A673 (cell line): Measurements from ENCODE around the gene NCKAP5. TPM values are rescaled to one million over a fixed set of nuclear protein-coding genes. Genes with fewer than 3 reads are reported as not detected.

Experiments used
- BruUV-seq: library from RNA; stranded (reverse); fragments of 400-500 nt; replicated peaks from 2 replicates; lab custom pipeline; 2021; lab: Mats Ljungman, UMichigan
- CTCF ChIA-PET: fragments of 300-600 bp; sonication (Branson Sonifier 250); formaldehyde crosslinking; loops from one replicate; lab custom pipeline; 2022; ENCODE audit warnings: antibody characterized with exemption; lab: Charles Lee
- POLR2A ChIA-PET: fragments of 300-600 bp; sonication (Branson Sonifier 250); formaldehyde crosslinking; loops from one replicate; lab custom pipeline; 2022; ENCODE audit warnings: antibody characterized with exemption; ENCODE audit not compliant: low non-redundant PET; lab: Charles Lee
- DNase-seq: peaks from one replicate; pipeline ENCODE4 v3.0.0-alpha.2; 2015; ENCODE audit warnings: low spot score
- H3K27ac ChIP-seq: fragments of 200-600 bp; sonication (generic); 2 replicates; pipeline ENCODE4 v1.5.1; 2016; ENCODE audit warnings: mixed run types, low read depth, mild to moderate bottlenecking, mixed read lengths, antibody characterized with exemption, low read length; ENCODE audit not compliant: poor library complexity, severe bottlenecking
- H3K27me3 ChIP-seq: fragments of 200-600 bp; sonication (generic); replicated peaks from 2 replicates; pipeline ENCODE4 v1.6.1; 2017; ENCODE audit warnings: mixed run types, low read depth, mild to moderate bottlenecking, mixed read lengths, antibody characterized with exemption, low read length; ENCODE audit not compliant: insufficient read depth, poor library complexity
- H3K36me3 ChIP-seq: fragments of 200-600 bp; sonication (generic); 2 replicates; pipeline ENCODE4 v1.6.1; 2016; ENCODE audit warnings: mixed run types, mild to moderate bottlenecking, mixed read lengths, antibody characterized with exemption, low read length; ENCODE audit not compliant: insufficient read depth, poor library complexity, severe bottlenecking
- H3K4me1 ChIP-seq: fragments of 200-600 bp; sonication (generic); 2 replicates; pipeline ENCODE4 v1.6.1; 2017; ENCODE audit warnings: mixed run types, mild to moderate bottlenecking, mixed read lengths, antibody characterized with exemption, low read length; ENCODE audit not compliant: insufficient read depth, poor library complexity, severe bottlenecking
- H3K4me3 ChIP-seq: fragments of 200-600 bp; sonication (generic); 2 replicates; pipeline ENCODE4 v1.5.1; 2016; ENCODE audit warnings: low read depth, mixed run types, mild to moderate bottlenecking, mixed read lengths, low read length; ENCODE audit not compliant: poor library complexity, severe bottlenecking
- H3K9me3 ChIP-seq: fragments of 200-600 bp; sonication (generic); 2 replicates; pipeline ENCODE4 v1.6.1; 2016; ENCODE audit warnings: mixed run types, low read depth, mild to moderate bottlenecking, mixed read lengths, antibody characterized with exemption, low read length; ENCODE audit not compliant: poor library complexity, severe bottlenecking
- EZH2 ChIP-seq: fragments of 200-600 bp; sonication (generic); IDR thresholded peaks from 2 replicates; pipeline ENCODE4 v1.6.1; 2017; ENCODE audit warnings: borderline replicate concordance, low read depth, mild to moderate bottlenecking, mixed read lengths, antibody characterized with exemption, low read length; ENCODE audit not compliant: poor library complexity, severe bottlenecking
- intact Hi-C: fragments of 100-400 bp; cut with micrococcal nuclease; formaldehyde crosslinking; loops from one replicate; pipeline ENCODE4 v1.10.0; 2022; ENCODE audit not compliant: unreplicated experiment
- total RNA-seq: library from RNA; stranded (reverse); gene quantifications from 2 replicates; pipeline ENCODE4 v1.2.3, GENCODE V29; 2021
- TF ChIP-seq, protein P1 (sequence below): fragments of 300-800, 200-600 bp; sonication (generic); conservative IDR thresholded peaks from 2 replicates; pipeline ENCODE4 v1.5.1; 2017; ENCODE audit warnings: low read depth, mild to moderate bottlenecking, antibody characterized with exemption, low read length, moderate library complexity, mixed read lengths

NCKAP5 gene
- total RNA-seq, 1 experiment from 2014 or later = 26.6 TPM

DNA sequence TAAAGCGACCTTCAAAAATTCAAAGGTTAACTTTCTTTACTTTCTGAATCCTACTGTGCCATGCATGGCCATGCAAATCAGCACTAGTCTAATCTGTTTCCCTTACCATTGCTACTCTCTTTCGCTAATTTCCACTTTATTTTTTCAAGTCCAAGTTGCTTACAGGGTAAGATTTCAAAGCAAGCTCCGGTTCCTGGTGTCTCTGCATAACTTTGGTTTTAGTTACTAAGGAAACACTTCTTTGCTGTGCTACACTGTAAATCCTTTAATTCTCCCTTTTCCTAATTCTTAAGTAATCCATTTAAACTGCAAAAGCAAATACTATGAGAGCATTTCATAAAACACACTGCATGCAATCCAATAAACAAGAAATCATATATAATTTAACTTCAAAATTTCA is 514.7 kb downstream of the NCKAP5 start:
- intact Hi-C loops = no loop called here
- H3K27ac ChIP-seq = no peak overlapping the region
- H3K36me3 ChIP-seq = no peaks in the 10 kb centered on the region
- peaks cover 16% of the 10 kb centered on the region for H3K4me1 ChIP-seq
- ChIA-PET CTCF (no interaction called here), POLR2A (no interaction called here)
- no peaks in the 10 kb centered on the region for H3K27me3 ChIP-seq
- no peaks in the 10 kb centered on the region for H3K9me3 ChIP-seq
- no TSS peak for BruUV-seq
- no peak for DNase-seq
- TF ChIP-seq, protein P1, sequence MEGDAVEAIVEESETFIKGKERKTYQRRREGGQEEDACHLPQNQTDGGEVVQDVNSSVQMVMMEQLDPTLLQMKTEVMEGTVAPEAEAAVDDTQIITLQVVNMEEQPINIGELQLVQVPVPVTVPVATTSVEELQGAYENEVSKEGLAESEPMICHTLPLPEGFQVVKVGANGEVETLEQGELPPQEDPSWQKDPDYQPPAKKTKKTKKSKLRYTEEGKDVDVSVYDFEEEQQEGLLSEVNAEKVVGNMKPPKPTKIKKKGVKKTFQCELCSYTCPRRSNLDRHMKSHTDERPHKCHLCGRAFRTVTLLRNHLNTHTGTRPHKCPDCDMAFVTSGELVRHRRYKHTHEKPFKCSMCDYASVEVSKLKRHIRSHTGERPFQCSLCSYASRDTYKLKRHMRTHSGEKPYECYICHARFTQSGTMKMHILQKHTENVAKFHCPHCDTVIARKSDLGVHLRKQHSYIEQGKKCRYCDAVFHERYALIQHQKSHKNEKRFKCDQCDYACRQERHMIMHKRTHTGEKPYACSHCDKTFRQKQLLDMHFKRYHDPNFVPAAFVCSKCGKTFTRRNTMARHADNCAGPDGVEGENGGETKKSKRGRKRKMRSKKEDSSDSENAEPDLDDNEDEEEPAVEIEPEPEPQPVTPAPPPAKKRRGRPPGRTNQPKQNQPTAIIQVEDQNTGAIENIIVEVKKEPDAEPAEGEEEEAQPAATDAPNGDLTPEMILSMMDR = no peak
- no peak for TF ChIP-seq EZH2
- no peak overlapping the region for H3K4me3 ChIP-seq

DNA sequence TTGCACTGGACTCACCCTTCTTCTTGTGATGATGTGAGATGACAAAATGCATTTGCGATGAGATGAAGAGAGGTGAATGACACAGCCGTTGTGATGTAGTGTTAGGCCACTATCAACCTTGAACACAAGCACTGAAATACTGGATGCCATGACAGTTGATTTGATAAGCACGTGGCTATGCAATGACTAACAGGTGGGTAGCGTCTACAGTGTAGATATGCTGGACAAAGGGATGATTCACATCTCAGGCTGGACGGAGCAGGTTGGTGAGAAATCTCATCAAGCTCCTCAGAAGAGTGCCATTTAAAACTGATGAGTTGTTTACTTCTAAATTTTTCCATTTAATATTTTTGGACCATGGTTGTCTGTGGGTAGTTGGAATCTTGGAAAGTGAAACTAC is 522.5 kb downstream of the NCKAP5 start:
- ChIA-PET POLR2A (no interaction called here), CTCF (no interaction called here)
- no peaks in the 10 kb centered on the region for H3K9me3 ChIP-seq
- no peak overlapping the region for H3K4me3 ChIP-seq
- no peaks in the 10 kb centered on the region for H3K36me3 ChIP-seq
- H3K27me3 ChIP-seq = no peaks in the 10 kb centered on the region
- no peak overlapping the region for H3K27ac ChIP-seq
- no peak for TF ChIP-seq EZH2
- TF ChIP-seq, protein P1 = no peak
- H3K4me1 ChIP-seq = peaks cover 8% of the 10 kb centered on the region
- BruUV-seq = no TSS peak
- intact Hi-C loops = no loop called here
- DNase-seq = no peak

DNA sequence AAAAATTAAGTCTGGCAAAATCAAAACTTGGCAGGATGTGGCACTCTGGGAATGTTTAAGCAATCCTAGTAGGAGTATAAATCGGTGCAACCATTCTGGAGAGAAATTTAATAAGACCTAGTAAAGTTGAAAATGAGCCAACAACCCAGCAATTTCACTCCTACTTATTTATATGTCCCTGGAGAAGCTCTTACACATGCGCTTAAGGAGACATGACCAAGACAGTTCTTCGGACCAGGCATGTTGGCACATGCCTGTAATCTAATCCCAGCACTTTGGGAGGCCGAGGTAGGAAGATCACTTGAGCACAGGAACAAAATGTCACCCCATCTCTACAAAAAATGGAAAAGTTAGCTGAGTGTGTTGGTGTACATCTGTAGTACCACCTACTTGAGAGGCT is 523.7 kb downstream of the NCKAP5 start:
- H3K27ac ChIP-seq = no peak overlapping the region
- H3K27me3 ChIP-seq = no peaks in the 10 kb centered on the region
- no peaks in the 10 kb centered on the region for H3K9me3 ChIP-seq
- CTCF ChIA-PET = no interaction called here
- BruUV-seq = no TSS peak
- POLR2A ChIA-PET = no interaction called here
- DNase-seq = peak; percentile 70
- H3K36me3 ChIP-seq = no peaks in the 10 kb centered on the region
- no peak overlapping the region for H3K4me3 ChIP-seq
- intact Hi-C loops = no loop called here
- H3K4me1 ChIP-seq = peaks cover 8% of the 10 kb centered on the region
- TF ChIP-seq, protein P1 = no peak
- TF ChIP-seq EZH2 = no peak
